Activated CD4-positive, alpha-beta T cell treated with anti-CD3 and anti-CD28 coated beads, Interleukin-10, Interleukin-2, amounts not matched to agents 100 ng/mL and 50 ng/mL, durations not matched to agents 16 hours and 8 hours (primary cell): ENCODE measurements around the gene SPTBN1.

Experiments
- DNase-seq: peaks from one replicate; pipeline ENCODE4 v3.0.0-alpha.2; 2020

Gene SPTBN1

GRCh38 chr2:54636415-54637139, 180.4 kb downstream of the SPTBN1 start:
- no peak for DNase-seq

- DNase-seq = no peak
Measured at GRCh38 chr2:54638103-54638502, 182.0 kb downstream of the SPTBN1 start.

- DNase-seq = no peak
Measured at GRCh38 chr2:54638774-54639187, 182.7 kb downstream of the SPTBN1 start.

- no peak for DNase-seq
Measured at GRCh38 chr2:54639609-54640008, 183.5 kb downstream of the SPTBN1 start.

GRCh38 chr2:54640834-54641540, 184.9 kb downstream of the SPTBN1 start:
- DNase-seq = no peak

GRCh38 chr2:54641988-54642387, 185.9 kb downstream of the SPTBN1 start:
- no peak for DNase-seq

GRCh38 chr2:54642677-54643430, 186.7 kb downstream of the SPTBN1 start:
- no peak for DNase-seq

GRCh38 chr2:54644236-54644635, 188.1 kb downstream of the SPTBN1 start:
- no peak for DNase-seq

GRCh38 chr2:54646170-54646927, 190.2 kb downstream of the SPTBN1 start:
- DNase-seq = no peak

GRCh38 chr2:54648256-54648655, 192.1 kb downstream of the SPTBN1 start:
- no peak for DNase-seq

GRCh38 chr2:54649191-54649590, 193.1 kb downstream of the SPTBN1 start:
- DNase-seq = no peak

GRCh38 chr2:54649633-54650032, 193.5 kb downstream of the SPTBN1 start:
- no peak for DNase-seq

- DNase-seq = no peak
Measured at GRCh38 chr2:54650612-54651011, 194.5 kb downstream of the SPTBN1 start.

GRCh38 chr2:54651291-54651690, 195.2 kb downstream of the SPTBN1 start:
- DNase-seq = no peak

- peak; percentile 42 for DNase-seq
Measured at GRCh38 chr2:54652540-54652939, 196.4 kb downstream of the SPTBN1 start.

GRCh38 chr2:54653572-54654204, 197.6 kb downstream of the SPTBN1 start:
- no peak for DNase-seq

GRCh38 chr2:54655046-54655809, 199.1 kb downstream of the SPTBN1 start:
- peak; percentile 23 for DNase-seq

GRCh38 chr2:54656863-54657262, 200.7 kb downstream of the SPTBN1 start:
- DNase-seq = no peak

- DNase-seq = peak; percentile 47
Measured at GRCh38 chr2:54657664-54658083, 201.5 kb downstream of the SPTBN1 start.

- DNase-seq = peak; percentile 73
Measured at GRCh38 chr2:54658564-54659071, 202.5 kb downstream of the SPTBN1 start.

GRCh38 chr2:54659527-54659926, 203.4 kb downstream of the SPTBN1 start:
- no peak for DNase-seq
